CD14-positive monocyte (primary cell): ENCODE results near the gene PLAU. TPM values are rescaled to one million over a fixed set of nuclear protein-coding genes. Genes with fewer than 3 reads are reported as not detected.

Experiments
- DNase-seq, 3 donors: peaks; one replicate each; pipeline ENCODE4 v3.0.0-alpha.2; 2011 to 2022
- H2AFZ ChIP-seq: 2 replicates; pipeline ENCODE4 v1.6.0; 2012; ENCODE audit warnings: mild to moderate bottlenecking, low read depth, low read length, inconsistent platforms; ENCODE audit not compliant: insufficient read depth, poor library complexity, severe bottlenecking
- H3K27ac ChIP-seq, 2 donors: 1 replicate in 1 of 2; 2 replicates in 1 of 2; pipeline ENCODE4 v1.5.1; 2012 to 2013; ENCODE audit warnings: low read length in 2 of 2, control low read depth in 1 of 2, inconsistent platforms in 1 of 2, low read depth in 1 of 2, mild to moderate bottlenecking in 1 of 2
- H3K27me3 ChIP-seq, 2 donors: one replicate each; pipeline versions ENCODE4 v1.6.0 to v1.6.1; 2011 to 2013; ENCODE audit warnings: low read length in 2 of 2; ENCODE audit not compliant: control insufficient read depth in 2 of 2, insufficient read depth in 2 of 2
- H3K36me3 ChIP-seq, 2 donors: replicated peaks in 1 of 2; 1 replicate in 1 of 2; 2 replicates in 1 of 2; pipeline versions ENCODE4 v1.5.1 to v1.6.1; 2012 to 2013; ENCODE audit warnings: low read length in 2 of 2, control low read depth in 1 of 2, inconsistent platforms in 1 of 2, mild to moderate bottlenecking in 1 of 2; ENCODE audit not compliant: insufficient read depth in 2 of 2, control insufficient read depth in 1 of 2
- H3K4me1 ChIP-seq, 2 donors: 1 replicate in 1 of 2; 2 replicates in 1 of 2; pipeline versions ENCODE4 v1.5.1 to v1.6.1; 2012 to 2013; ENCODE audit warnings: low read length in 2 of 2, control low read depth in 1 of 2, inconsistent platforms in 1 of 2, mild to moderate bottlenecking in 1 of 2, moderate library complexity in 1 of 2; ENCODE audit not compliant: insufficient read depth in 2 of 2, control insufficient read depth in 1 of 2
- H3K4me2 ChIP-seq: replicated peaks from 2 replicates; pipeline ENCODE3; 2012; ENCODE audit warnings: low read length, moderate library complexity, mild to moderate bottlenecking; ENCODE audit not compliant: poor library complexity, severe bottlenecking; ENCODE audit errors: extremely low read depth
- H3K4me3 ChIP-seq, 3 experiments: fragments of 200-600 bp in 1 of 3; sonication (generic) in 1 of 3; replicated peaks in 1 of 3; 1 replicate in 2 of 3; 2 replicates in 1 of 3; pipeline ENCODE4 v1.5.1; 2011 to 2013; ENCODE audit warnings: low read length in 3 of 3, mild to moderate bottlenecking in 3 of 3, control low read depth in 2 of 3, low read depth in 2 of 3, inconsistent platforms in 1 of 3, moderate library complexity in 1 of 3
- H3K79me2 ChIP-seq: 2 replicates; pipeline ENCODE4 v1.6.0; 2012; ENCODE audit warnings: mild to moderate bottlenecking, control low read depth, inconsistent platforms, low read length, moderate library complexity; ENCODE audit not compliant: insufficient read depth
- H3K9ac ChIP-seq: 2 replicates; pipeline ENCODE4 v1.6.0; 2017; ENCODE audit warnings: low read length, mild to moderate bottlenecking; ENCODE audit not compliant: insufficient read depth, poor library complexity, severe bottlenecking
- H3K9me3 ChIP-seq, 2 donors: replicated peaks in 1 of 2; 1 replicate in 1 of 2; 2 replicates in 1 of 2; pipeline versions ENCODE4 v1.5.1 to v1.6.1; 2012 to 2013; ENCODE audit warnings: low read length in 2 of 2, control low read depth in 1 of 2; ENCODE audit not compliant: control insufficient read depth in 1 of 2, insufficient read depth in 1 of 2
- H4K20me1 ChIP-seq: 2 replicates; pipeline ENCODE4 v1.6.0; 2012; ENCODE audit warnings: mild to moderate bottlenecking, low read length, control low read depth, moderate library complexity; ENCODE audit not compliant: insufficient read depth
- H3K27ac Mint-ChIP-seq, 7 donors: one replicate each; pipeline ENCODE4 v1.8.0; 2020; ENCODE audit warnings: mild to moderate bottlenecking in 7 of 7, mixed read lengths in 7 of 7, moderate library complexity in 6 of 7, inconsistent platforms in 2 of 7
- H3K27me3 Mint-ChIP-seq, 3 donors: one replicate each; pipeline ENCODE4 v1.8.0; 2021 to 2022; ENCODE audit warnings: low read depth in 3 of 3, mild to moderate bottlenecking in 3 of 3, mixed read lengths in 3 of 3, moderate library complexity in 3 of 3, inconsistent platforms in 1 of 3
- H3K36me3 Mint-ChIP-seq, 2 donors: one replicate each; pipeline ENCODE4 v1.8.0; 2020; ENCODE audit warnings: mixed read lengths in 2 of 2, inconsistent platforms in 1 of 2, mild to moderate bottlenecking in 1 of 2
- H3K4me1 Mint-ChIP-seq: one replicate; pipeline ENCODE4 v1.8.0; 2020; ENCODE audit warnings: mild to moderate bottlenecking, mixed read lengths
- H3K4me3 Mint-ChIP-seq, 2 donors: one replicate each; pipeline ENCODE4 v1.8.0; 2020; ENCODE audit warnings: mild to moderate bottlenecking in 2 of 2, mixed read lengths in 2 of 2, moderate library complexity in 1 of 2
- H3K9me3 Mint-ChIP-seq, 7 donors: one replicate each; pipeline ENCODE4 v1.8.0; 2020 to 2022; ENCODE audit warnings: mixed read lengths in 7 of 7, mild to moderate bottlenecking in 6 of 7, moderate library complexity in 6 of 7, inconsistent platforms in 2 of 7
- WGBS: methylation state at CpG from one replicate; pipeline ENCODE4 v1.1.5; 2013; ENCODE audit warnings: missing lambda C conversion rate; ENCODE audit not compliant: insufficient coverage; 5-methylcytosine and 5-hydroxymethylcytosine counted together
- intact Hi-C, 2 donors: fragments of 100-400 bp; cut with micrococcal nuclease; formaldehyde crosslinking; loops; one replicate each; pipeline versions ENCODE4 v1.15.0 to v1.15.1; 2023
- polyA plus RNA-seq, 3 donors: library from polyadenylated mRNA; depleted of rRNA in 1 of 3; unstranded in 2 of 3; stranded (reverse) in 1 of 3; fragments of 300-500 nt in 2 of 3; fragments of >200 nt in 1 of 3; fragmentation: Illumina TruSeq in 2 of 3; gene quantifications; 1 replicate in 2 of 3; 2 replicates in 1 of 3; pipeline ENCODE4 v1.2.3, GENCODE V29; 2012 to 2021
- TF ChIP-seq, protein P1 (sequence below): fragments of 200-600 bp; IDR thresholded peaks from one replicate; pipeline ENCODE4 v1.8.0; 2022; ENCODE audit warnings: antibody characterized with exemption, mild to moderate bottlenecking

PLAU gene
- polyA plus RNA-seq, 3 donors, result 0.16 to 1.5 (median 0.43) TPM

DNA sequence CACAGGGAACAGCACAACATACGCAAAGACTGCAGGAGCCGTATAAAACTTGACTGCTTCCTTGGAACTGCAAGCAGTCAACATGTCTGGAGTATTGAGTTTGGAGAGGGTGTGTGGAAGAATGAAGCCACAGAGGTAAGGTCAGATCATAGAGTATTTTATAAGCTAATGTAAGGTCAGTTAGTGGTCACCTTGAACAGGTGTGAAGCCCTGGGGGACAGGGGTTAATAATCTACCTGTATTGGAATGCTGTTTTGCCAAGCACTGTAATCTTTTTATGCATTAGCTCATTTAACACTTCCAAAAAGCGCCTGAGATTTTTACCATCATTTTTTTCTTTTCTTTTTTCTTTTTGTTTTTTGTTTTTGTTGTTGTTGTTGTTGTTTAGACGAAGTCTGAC, 23.1 kb downstream of the PLAU start:
- TF ChIP-seq, protein P1, sequence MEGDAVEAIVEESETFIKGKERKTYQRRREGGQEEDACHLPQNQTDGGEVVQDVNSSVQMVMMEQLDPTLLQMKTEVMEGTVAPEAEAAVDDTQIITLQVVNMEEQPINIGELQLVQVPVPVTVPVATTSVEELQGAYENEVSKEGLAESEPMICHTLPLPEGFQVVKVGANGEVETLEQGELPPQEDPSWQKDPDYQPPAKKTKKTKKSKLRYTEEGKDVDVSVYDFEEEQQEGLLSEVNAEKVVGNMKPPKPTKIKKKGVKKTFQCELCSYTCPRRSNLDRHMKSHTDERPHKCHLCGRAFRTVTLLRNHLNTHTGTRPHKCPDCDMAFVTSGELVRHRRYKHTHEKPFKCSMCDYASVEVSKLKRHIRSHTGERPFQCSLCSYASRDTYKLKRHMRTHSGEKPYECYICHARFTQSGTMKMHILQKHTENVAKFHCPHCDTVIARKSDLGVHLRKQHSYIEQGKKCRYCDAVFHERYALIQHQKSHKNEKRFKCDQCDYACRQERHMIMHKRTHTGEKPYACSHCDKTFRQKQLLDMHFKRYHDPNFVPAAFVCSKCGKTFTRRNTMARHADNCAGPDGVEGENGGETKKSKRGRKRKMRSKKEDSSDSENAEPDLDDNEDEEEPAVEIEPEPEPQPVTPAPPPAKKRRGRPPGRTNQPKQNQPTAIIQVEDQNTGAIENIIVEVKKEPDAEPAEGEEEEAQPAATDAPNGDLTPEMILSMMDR, result no peak
- no peak overlapping the region for H2AFZ ChIP-seq
- no peak overlapping the region for H3K9ac ChIP-seq
- peak overlapping the region in 1 of 7 donors; percentile 32 for H3K27ac Mint-ChIP-seq
- H3K4me3 ChIP-seq, result no peak overlapping the region
- peaks cover 0 to 3% (median 2%) of the 10 kb centered on the region in 3 donors for H3K27me3 Mint-ChIP-seq
- H3K4me1 ChIP-seq, result peaks cover 16 to 18% of the 10 kb centered on the region in 2 donors
- no peaks in the 10 kb centered on the region for H3K9me3 ChIP-seq
- H3K36me3 Mint-ChIP-seq, result no peaks in the 10 kb centered on the region
- DNase-seq, result no peak
- no peak overlapping the region for H3K27ac ChIP-seq
- 96% methylated on average over 3 of the region's 4 CpGs for WGBS
- no peaks in the 10 kb centered on the region for H3K27me3 ChIP-seq
- H3K4me2 ChIP-seq, result no peak overlapping the region
- peaks cover 0 to 2% (median 0%) of the 10 kb centered on the region in 7 donors for H3K9me3 Mint-ChIP-seq
- no peaks in the 10 kb centered on the region for H3K79me2 ChIP-seq
- no peaks in the 10 kb centered on the region for H4K20me1 ChIP-seq
- peaks cover 26% of the 10 kb centered on the region for H3K4me1 Mint-ChIP-seq
- H3K4me3 Mint-ChIP-seq, result no peak overlapping the region
- H3K36me3 ChIP-seq, result no peaks in the 10 kb centered on the region
- intact Hi-C loops, result no loop called here

DNA sequence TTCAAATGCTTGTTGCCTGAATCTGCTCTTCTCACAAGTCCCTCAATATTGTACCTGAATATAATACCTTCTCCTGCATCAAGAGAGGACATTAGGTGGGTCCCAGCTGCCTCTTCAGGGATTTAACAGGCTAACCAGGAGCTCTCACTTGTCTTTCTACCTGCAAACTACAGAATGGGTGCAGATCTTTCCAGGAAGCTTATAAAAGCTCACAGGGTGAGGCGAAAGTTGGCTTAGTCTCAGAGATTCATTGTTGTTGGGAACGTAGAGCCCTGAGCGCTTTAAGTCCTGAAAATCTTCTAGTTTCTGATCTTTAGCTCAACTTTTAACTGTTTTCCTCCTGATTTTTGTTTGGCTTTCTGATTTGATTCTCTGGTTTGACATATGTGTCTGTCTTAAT, 25.0 kb downstream of the PLAU start:
- no peak overlapping the region for H3K27ac ChIP-seq
- Mint-ChIP-seq H3K27ac (no peak overlapping the region), H3K36me3 (no peaks in the 10 kb centered on the region), H3K9me3 (no peaks in the 10 kb centered on the region), H3K4me1 (peaks cover 21% of the 10 kb centered on the region), H3K4me3 (no peak overlapping the region), H3K27me3 (peaks cover 0 to 3% (median 2%) of the 10 kb centered on the region in 3 donors)
- H4K20me1 ChIP-seq, result no peaks in the 10 kb centered on the region
- H2AFZ ChIP-seq, result no peak overlapping the region
- TF ChIP-seq, protein P1, result no peak
- no peak overlapping the region for H3K4me3 ChIP-seq
- intact Hi-C loops, result no loop called here
- H3K79me2 ChIP-seq, result no peaks in the 10 kb centered on the region
- WGBS, result 93% methylated on average over 2 of the region's 3 CpGs
- H3K9me3 ChIP-seq, result no peaks in the 10 kb centered on the region
- H3K4me1 ChIP-seq, result peaks cover 18 to 19% of the 10 kb centered on the region in 2 donors
- no peaks in the 10 kb centered on the region for H3K36me3 ChIP-seq
- H3K4me2 ChIP-seq, result no peak overlapping the region
- no peaks in the 10 kb centered on the region for H3K27me3 ChIP-seq
- no peak for DNase-seq
- H3K9ac ChIP-seq, result no peak overlapping the region
